Measurements from ENCODE around the gene WDR54. TPM values are rescaled to one million over a fixed set of nuclear protein-coding genes. Genes with fewer than 3 reads are reported as not detected.

The WDR54 gene
- total RNA-seq, 1 donor from 2014 or later = 8.4 TPM

DNA sequence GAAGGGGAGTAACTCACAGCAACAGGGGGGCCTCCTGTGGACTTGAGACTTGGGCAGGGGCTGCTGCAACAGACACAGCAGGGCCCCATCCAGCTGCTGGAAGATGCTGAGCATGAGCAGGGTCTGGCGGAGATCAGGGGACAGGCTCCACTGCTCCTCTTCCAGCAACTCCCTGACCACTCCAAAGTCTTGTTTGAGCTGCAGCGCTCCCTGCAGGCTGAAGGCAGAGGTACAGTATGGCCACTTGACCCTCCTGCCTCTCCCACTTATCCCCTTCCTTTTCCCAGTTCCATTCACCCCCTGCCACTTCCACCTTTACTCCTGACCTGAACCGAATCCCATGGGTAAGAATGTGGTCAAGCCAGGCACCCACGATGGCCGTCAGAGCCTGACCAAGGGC lies 53.4 kb downstream of the WDR54 start:
- ATAC-seq (no peak), DNase-seq (no peak)
- H3K27me3 ChIP-seq = no peaks in the 10 kb centered on the region
- TF ChIP-seq, protein P1, sequence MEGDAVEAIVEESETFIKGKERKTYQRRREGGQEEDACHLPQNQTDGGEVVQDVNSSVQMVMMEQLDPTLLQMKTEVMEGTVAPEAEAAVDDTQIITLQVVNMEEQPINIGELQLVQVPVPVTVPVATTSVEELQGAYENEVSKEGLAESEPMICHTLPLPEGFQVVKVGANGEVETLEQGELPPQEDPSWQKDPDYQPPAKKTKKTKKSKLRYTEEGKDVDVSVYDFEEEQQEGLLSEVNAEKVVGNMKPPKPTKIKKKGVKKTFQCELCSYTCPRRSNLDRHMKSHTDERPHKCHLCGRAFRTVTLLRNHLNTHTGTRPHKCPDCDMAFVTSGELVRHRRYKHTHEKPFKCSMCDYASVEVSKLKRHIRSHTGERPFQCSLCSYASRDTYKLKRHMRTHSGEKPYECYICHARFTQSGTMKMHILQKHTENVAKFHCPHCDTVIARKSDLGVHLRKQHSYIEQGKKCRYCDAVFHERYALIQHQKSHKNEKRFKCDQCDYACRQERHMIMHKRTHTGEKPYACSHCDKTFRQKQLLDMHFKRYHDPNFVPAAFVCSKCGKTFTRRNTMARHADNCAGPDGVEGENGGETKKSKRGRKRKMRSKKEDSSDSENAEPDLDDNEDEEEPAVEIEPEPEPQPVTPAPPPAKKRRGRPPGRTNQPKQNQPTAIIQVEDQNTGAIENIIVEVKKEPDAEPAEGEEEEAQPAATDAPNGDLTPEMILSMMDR (IDR thresholded peaks at IDR 0.05) = no peak
- H3K27ac ChIP-seq = no peak overlapping the region
- intact Hi-C loops (cut with DNase I) = no loop called here
- H3K9me3 ChIP-seq = no peaks in the 10 kb centered on the region
- H3K36me3 ChIP-seq = peaks cover 23% of the 10 kb centered on the region
- H3K4me3 ChIP-seq = no peak overlapping the region
- H3K4me1 ChIP-seq = peaks cover 26% of the 10 kb centered on the region

Other genes with a start within 250 kb of the WDR54 start
- gene MOB1A, start 242.9 kb upstream of the WDR54 start, total RNA-seq = 120 TPM
- 62.2 TPM for gene MTHFD2, start 223.1 kb upstream of the WDR54 start, total RNA-seq
- 3.2 TPM for gene SLC4A5, start 78.3 kb upstream of the WDR54 start, total RNA-seq
- gene DCTN1, start 41.4 kb upstream of the WDR54 start, total RNA-seq = 140 TPM
- 2.1 TPM for gene C2orf81, start 111 bp upstream of the WDR54 start, total RNA-seq
- 32.3 TPM for gene RTKN, start 20.2 kb downstream of the WDR54 start, total RNA-seq
- gene INO80B, start 33.4 kb downstream of the WDR54 start, total RNA-seq = 30.2 TPM
- 57.5 TPM for gene WBP1, start 36.7 kb downstream of the WDR54 start, total RNA-seq
- 51.6 TPM for gene MOGS, start 43.7 kb downstream of the WDR54 start, total RNA-seq
- gene MRPL53, start 51.0 kb downstream of the WDR54 start, total RNA-seq = 73.1 TPM
- gene CCDC142, start 61.3 kb downstream of the WDR54 start, total RNA-seq = 16.1 TPM
- gene TTC31, start 61.4 kb downstream of the WDR54 start, total RNA-seq = 23.4 TPM
- 1.8 TPM for gene LBX2, start 77.9 kb downstream of the WDR54 start, total RNA-seq
- gene PCGF1, start 86.0 kb downstream of the WDR54 start, total RNA-seq = 30.1 TPM
- gene TLX2, start 92.7 kb downstream of the WDR54 start, total RNA-seq = not detected
- not detected for gene DQX1, start 104.5 kb downstream of the WDR54 start, total RNA-seq
- 119 TPM for gene AUP1, start 108.0 kb downstream of the WDR54 start, total RNA-seq
- 31.4 TPM for gene HTRA2, start 108.2 kb downstream of the WDR54 start, total RNA-seq
- 8.1 TPM for gene LOXL3, start 132.2 kb downstream of the WDR54 start, total RNA-seq
- gene DOK1, start 133.0 kb downstream of the WDR54 start, total RNA-seq = 35.7 TPM
- gene M1AP, start 226.6 kb downstream of the WDR54 start, total RNA-seq = 1.4 TPM
- gene SEMA4F, start 232.5 kb downstream of the WDR54 start, total RNA-seq = 9.0 TPM